Activated CD8-positive, alpha-beta memory T cell treated with anti-CD3 and anti-CD28 coated beads for 24 hours (primary cell): ENCODE measurements around the gene RNF212B.
"Not testable (repeated sequence)": the region's sequence is repeated elsewhere in the genome, so short reads cannot be mapped to it uniquely, and the experiment has no call there.

ENCODE experiments used
- DNase-seq: peaks from one replicate; pipeline ENCODE4 v3.0.0-alpha.2; 2020

Gene RNF212B

GRCh38 chr14:23245282-23245681, 7.5 kb downstream of the RNF212B start:
- no peak for DNase-seq

DNA sequence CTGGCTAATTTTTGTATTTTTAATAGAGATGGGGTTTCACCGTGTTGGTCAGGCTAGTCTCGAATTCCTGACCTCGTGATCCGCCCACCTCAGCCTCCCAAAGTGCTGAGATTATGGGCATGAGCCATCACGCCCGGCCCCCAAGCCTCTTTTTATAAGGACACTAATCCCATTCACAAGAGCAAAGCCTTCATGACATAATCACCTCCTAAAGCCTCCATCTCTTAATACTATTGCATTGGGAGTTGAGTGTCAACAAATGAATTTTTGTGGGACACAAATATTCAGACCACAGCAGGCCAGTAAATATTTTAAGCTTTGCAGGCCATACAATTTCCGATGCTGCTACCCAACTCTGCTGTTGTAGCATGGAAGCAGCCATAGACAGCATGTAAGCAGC, 10.9 kb downstream of the RNF212B start:
- DNase-seq = no peak

DNA sequence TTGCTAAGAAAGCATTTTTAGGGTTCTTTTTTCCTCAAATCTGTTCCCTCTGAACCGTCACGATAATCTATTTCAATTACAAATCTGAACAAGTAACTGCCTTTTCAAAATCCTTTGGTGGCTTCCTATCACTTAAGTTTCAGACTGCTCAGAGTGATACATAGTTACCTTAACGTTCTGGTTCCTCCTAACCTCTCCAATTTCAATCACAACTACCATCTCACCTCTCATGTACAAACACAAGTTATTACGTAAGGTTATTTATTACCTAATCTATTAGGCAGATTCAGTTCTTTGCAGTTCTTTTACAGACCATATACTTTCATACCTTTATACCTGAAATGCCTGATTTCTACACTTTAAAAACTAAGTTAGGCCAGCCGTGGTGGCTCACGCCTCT, 12.1 kb downstream of the RNF212B start:
- DNase-seq = no peak

- no peak for DNase-seq
Measured at GRCh38 chr14:23252006-23252405, 14.3 kb downstream of the RNF212B start.

DNA sequence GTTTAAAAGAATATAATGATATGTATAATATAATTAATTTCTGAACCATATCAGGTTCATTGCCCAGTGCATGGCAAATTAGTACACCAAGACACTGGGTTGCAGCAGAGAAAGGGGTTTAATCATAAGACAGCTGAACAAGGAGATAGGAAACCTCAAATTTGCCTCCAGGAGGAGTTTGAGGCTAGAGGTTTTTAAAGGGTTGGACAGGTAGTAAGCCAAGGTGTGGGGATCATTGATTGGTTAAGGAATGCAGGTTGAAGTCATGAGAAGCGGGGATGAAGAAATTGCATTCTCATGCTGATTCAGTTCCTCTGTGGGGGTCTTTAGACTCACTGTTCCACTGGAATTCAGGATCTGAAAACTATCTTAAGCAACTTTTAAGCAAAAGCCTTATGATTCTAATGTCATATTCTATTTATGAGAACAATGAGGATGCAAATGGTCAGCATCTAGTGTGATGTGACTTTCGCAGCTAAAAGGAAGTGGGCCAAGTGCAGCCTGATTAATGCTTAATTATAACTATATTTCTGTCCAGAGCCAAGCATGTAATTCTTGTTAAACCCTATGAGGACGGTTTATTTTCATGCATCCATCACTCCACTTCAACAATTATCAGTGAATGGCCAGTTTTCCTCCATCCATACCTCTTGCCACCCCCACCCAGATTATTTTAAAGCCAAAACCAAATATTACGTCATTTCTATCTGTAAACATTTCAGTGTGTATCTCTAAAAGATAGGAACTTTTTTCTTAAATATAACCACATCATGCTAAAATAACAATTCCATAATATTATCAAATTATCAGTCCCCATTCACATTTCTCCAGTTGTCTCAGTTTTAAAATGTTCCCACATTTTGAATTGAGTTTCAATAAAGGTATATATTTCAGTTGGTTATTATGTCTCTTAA, 14.9 kb downstream of the RNF212B start:
- DNase-seq = no peak

DNA sequence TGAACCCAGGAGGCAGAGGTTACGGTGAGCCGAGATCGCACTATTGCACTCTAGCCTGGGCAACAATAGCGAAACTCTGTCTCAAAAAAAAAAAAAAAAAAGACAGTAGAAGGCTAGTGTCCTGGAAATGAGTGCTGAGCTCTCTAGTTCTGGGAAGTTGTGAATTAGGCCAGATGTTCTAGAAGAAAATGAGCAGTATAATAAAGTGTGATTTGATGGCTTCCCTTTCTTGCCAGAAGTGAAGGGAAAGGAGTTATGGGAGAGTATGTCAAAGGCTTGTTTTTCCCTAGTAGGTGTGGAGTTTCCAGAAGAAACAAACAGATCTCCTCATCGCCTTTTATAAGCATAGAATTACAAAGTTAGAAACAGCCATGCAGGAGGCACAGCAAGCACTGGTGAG, 20.5 kb downstream of the RNF212B start:
- DNase-seq = no peak

DNA sequence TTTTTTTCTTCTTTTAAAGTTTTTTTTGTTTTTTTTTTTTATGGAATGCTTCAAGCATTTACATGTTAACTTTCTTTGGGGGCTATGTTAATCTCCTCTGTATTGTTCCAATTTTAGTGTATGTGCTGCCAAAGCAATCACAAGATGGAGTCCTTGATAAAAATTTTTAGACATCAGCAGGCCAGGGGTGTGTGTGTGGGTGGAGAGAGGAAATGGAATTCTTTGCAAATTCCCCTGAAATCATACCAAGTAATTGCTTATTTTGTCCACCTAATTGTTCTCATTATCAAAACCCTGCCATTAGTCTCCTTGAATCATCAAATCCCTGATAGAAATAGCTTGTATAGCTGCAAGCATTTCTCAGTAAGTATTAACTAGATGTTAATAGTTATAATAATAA, 21.7 kb downstream of the RNF212B start:
- DNase-seq = no peak

GRCh38 chr14:23260849-23261248, 23.1 kb downstream of the RNF212B start:
- not testable (repeated sequence) for DNase-seq

- no peak for DNase-seq
Measured at GRCh38 chr14:23269193-23269592, 31.5 kb downstream of the RNF212B start.

GRCh38 chr14:23275412-23275811, 37.7 kb downstream of the RNF212B start:
- no peak for DNase-seq

DNA sequence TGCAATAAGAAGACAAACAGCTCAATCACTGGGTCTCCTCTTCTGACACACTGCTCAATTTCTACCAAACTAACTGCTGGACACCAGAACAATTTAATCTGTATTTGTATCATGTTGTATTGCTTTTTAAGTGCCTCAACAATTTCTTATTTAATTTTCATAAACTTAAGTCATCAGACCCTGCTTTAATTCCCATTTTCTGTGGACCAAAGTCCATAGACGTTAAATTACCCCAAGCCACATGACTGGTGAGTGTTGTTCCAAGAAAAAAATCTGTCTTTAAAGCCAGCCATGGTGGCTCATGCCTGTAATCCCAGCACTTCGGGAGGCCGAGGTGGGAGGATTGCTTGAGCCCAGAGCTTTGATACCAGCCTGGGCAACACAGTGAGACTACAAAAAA, 39.5 kb downstream of the RNF212B start:
- no peak for DNase-seq

DNA sequence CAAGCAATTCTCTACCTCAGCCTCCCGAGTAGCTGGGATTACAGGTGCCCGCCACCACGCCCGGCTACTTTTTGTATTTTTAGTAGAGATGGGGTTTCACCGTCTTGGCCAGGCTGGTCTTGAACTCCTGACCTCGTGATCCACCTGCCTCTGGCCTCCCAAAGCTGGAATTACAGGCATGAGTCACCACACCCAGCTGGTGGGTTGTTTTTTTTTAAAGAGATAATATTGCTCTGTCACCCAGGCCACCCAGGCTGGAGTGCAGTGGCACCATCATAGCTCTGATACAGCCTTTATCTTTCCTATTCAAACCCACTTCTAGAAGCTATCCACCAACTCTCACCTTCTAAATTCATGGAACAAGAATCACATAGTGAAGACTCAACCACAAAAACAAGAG, 40.2 kb downstream of the RNF212B start:
- not testable (repeated sequence) for DNase-seq

- DNase-seq = no peak
Measured at GRCh38 chr14:23281247-23281646, 43.5 kb downstream of the RNF212B start.

- DNase-seq = no peak
Measured at GRCh38 chr14:23284654-23285529, 47.2 kb downstream of the RNF212B start.

DNA sequence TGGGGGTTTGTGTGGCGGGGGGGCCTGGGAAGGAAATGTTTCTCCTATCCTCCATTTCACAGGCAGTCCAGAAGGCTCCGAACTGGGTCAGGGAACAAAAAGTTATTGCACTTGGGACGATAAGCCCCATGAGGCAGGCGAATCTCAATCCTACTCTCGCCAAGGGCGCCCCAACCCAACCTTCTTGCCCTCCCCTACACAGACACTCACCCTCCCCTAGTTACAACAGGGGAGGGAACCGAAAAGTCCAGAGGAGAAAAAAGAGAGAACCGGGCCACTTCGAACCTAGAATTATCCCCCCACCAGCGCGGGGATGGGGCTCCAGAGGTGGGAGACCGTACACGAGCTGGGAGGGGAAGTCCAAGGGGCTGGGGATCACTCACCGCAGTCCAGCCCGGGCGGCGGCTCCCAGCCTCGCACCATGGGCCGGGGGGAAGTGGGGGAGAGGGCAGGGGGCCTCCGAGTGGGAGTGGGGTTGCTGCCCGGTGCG, 47.8 kb downstream of the RNF212B start:
- no peak for DNase-seq

GRCh38 chr14:23286020-23286901, 48.5 kb downstream of the RNF212B start, which contains the start of gene HOMEZ:
HOMEZ (minus strand) TSS chr14:23286132; CDS start chr14:23285952, 180 bp downstream.
- DNase-seq = peak; percentile 99

GRCh38 chr14:23286902-23287479, 49.3 kb downstream of the RNF212B start:
- DNase-seq = no peak

DNA sequence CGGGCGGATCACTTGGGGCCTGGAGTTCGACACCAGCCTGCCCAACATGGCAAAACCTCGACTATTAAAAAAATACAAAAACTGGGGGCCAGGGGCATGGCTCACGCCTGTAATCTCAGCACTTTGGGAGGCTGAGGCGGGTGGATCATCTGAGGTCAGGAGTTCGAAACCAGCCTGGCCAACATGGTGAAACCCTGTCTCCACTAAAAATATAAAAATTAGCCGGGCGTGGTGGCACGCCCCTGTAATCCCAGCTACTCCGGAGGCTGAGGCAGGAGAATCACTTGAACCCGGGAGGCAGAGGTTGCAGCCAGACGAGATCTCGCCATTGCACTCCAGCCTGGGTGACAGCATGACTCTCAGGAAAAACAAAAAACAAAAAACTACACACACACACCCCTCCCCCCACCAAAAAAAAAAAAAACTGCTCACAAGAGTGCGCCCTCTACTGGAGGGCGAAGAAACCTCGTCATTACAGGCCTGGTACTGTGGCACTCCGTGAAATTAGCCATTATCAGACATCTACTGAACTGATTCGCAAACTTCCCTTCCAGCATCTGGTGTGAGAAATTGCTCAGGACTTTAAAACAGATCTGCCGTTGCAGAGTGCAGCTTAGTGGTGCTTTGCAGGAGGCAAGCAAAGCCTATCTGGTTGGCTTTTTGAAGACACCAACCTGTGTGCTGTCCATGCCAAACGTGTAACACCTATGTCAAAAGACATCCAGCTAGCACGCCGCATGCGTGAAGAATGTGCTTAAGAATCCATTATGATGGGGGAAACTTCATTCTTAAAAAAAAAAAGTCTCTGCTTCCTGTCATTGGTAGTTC, 57.2 kb downstream of the RNF212B start:
- peak; percentile 76 for DNase-seq

DNA sequence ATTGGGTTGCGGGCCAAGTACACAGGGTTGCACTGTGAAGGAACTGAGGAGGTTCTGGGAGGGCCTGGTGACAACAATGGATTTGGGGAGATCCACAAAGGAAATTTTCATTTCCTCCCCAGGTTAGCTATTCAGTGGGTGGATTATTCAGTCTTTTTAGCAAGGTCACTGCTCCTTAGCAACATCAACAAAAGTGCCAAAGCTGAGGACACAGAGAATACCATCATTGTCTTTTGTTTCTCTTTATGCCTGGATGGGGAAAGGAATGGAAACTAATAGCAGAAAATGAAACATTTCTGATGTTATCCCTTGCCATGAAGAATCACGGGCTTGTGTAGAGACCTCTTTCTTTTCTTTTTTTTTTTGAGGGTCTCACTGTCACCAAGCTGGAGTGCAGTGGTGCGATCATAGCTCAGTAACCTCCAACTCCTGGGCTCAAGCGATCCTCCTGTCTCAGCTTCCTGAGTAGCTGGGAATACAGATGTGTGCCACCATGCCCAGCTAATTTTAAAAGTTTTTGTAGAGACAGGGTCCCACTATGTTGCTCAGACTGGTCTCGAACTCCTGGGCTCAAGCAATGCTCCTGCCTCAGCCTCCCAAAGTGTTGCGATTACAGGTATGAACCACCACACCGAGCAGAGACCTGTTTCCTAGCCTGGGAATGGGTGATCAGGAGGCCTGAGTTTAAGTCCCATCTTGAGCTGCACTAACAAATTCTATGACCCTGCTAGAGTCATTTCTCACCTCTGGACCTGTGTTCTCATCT, 58.5 kb downstream of the RNF212B start:
- DNase-seq = no peak

DNA sequence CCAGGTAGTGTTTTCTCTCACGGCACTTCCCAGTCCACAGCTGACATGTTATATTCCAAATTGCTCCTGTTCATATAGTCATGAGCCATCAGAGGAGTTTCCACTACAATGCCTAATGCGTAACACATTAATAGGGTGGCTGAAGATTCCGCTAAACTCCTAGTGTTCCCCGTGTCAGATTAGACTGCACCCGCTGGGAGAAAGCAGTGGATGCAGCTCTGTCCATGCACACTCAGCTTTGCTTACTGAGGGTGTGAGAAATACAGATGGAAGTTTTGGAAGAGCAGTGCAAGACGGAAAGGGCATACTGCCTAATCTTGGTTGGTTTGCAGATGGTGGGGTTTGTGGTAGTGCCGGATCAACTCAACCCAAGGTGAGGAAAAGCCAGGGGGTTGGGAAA, 59.4 kb downstream of the RNF212B start:
- DNase-seq = no peak
